Inferior parietal cortex (tissue), 1 donor: Measurements from ENCODE around the gene KLK15.

Source experiments
- DNase-seq: peaks from one replicate; pipeline ENCODE4 v3.0.0-alpha.2; 2016; ENCODE audit errors: extremely low spot score

The KLK15 gene, protein sequence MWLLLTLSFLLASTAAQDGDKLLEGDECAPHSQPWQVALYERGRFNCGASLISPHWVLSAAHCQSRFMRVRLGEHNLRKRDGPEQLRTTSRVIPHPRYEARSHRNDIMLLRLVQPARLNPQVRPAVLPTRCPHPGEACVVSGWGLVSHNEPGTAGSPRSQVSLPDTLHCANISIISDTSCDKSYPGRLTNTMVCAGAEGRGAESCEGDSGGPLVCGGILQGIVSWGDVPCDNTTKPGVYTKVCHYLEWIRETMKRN

GRCh38 chr19:50833117-50833801 lies at the start of gene KLK15:
TSS of gene KLK15 (minus strand) at chr19:50833574. CDS start at chr19:50831492, 2,082 bp downstream.
- DNase-seq = no peak

GRCh38 chr19:50882188-50882587 lies 48.8 kb upstream of the KLK15 start:
- no peak for DNase-seq

- DNase-seq = no peak
Observed at GRCh38 chr19:50880241-50880640, 46.9 kb upstream of the KLK15 start.

GRCh38 chr19:50878851-50879250 lies 45.5 kb upstream of the KLK15 start:
- DNase-seq = no peak

DNA sequence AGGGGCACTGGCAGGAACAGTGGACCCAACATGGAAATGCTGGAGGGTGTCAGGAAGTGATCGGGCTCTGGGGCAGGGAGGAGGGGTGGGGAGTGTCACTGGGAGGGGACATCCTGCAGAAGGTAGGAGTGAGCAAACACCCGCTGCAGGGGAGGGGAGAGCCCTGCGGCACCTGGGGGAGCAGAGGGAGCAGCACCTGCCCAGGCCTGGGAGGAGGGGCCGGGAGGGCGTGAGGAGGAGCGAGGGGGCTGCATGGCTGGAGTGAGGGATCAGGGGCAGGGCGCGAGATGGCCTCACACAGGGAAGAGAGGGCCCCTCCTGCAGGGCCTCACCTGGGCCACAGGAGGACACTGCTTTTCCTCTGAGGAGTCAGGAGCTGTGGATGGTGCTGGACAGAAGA lies 44.0 kb upstream of the KLK15 start:
- DNase-seq = no peak

- DNase-seq = no peak
Observed at GRCh38 chr19:50876456-50876855, 43.1 kb upstream of the KLK15 start.

- no peak for DNase-seq
Observed at GRCh38 chr19:50875795-50876422, 42.5 kb upstream of the KLK15 start.

DNA sequence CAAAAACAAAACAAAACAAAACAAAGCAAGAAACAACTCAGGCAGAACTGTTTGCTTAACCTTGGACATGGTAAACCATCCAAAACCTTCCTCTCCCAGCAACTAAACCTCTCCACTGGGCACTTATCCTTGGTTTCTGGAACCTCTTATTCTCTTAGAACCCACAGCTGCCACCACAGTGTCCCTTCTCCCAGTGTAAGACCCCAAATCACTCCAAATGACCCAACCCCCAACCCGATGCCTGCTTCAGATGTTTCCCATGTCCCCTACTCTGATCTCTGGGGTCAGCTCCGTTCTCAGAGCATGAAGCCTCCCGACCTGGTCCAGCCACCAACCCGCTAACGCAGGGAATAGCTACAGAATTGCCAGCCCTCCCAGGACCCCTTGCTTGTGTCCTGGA lies 40.8 kb upstream of the KLK15 start:
- DNase-seq = no peak

DNA sequence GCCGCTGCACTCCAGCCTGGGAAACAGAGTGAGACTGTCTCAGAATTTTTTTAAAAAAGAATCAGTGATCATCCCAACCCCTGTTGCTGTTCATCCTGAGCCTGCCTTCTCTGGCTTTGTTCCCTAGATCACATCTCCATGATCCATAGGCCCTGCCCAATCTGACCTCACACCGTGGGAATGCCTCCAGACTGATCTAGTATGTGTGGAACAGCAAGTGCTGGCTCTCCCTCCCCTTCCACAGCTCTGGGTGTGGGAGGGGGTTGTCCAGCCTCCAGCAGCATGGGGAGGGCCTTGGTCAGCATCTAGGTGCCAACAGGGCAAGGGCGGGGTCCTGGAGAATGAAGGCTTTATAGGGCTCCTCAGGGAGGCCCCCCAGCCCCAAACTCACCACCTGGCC lies 39.7 kb upstream of the KLK15 start, which contains the start of gene KLK2:
Gene KLK2, plus strand, starts transcription at position 384 of the 400 bp plus-strand sequence. CDS start 35 bp downstream, outside the sequence.
- no peak for DNase-seq

- DNase-seq = peak; percentile 5
Observed at GRCh38 chr19:50870417-50871089, 37.2 kb upstream of the KLK15 start.

- DNase-seq = no peak
Observed at GRCh38 chr19:50869479-50869878, 36.1 kb upstream of the KLK15 start.

- DNase-seq = no peak
Observed at GRCh38 chr19:50861496-50862286, 28.3 kb upstream of the KLK15 start.

GRCh38 chr19:50861010-50861409 lies 27.6 kb upstream of the KLK15 start:
- DNase-seq = no peak

DNA sequence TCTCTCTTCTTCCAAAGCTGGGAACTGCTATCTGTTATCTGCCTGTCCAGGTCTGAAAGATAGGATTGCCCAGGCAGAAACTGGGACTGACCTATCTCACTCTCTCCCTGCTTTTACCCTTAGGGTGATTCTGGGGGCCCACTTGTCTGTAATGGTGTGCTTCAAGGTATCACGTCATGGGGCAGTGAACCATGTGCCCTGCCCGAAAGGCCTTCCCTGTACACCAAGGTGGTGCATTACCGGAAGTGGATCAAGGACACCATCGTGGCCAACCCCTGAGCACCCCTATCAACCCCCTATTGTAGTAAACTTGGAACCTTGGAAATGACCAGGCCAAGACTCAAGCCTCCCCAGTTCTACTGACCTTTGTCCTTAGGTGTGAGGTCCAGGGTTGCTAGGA lies 26.5 kb upstream of the KLK15 start:
- DNase-seq = no peak

GRCh38 chr19:50858886-50859285 lies 25.5 kb upstream of the KLK15 start:
- DNase-seq = no peak

DNA sequence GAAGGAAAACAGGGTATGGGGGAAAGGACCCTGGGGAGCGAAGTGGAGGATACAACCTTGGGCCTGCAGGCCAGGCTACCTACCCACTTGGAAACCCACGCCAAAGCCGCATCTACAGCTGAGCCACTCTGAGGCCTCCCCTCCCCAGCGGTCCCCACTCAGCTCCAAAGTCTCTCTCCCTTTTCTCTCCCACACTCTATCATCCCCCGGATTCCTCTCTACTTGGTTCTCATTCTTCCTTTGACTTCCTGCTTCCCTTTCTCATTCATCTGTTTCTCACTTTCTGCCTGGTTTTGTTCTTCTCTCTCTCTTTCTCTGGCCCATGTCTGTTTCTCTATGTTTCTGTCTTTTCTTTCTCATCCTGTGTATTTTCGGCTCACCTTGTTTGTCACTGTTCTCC lies 24.0 kb upstream of the KLK15 start:
- DNase-seq = no peak

GRCh38 chr19:50854636-50855410 lies 21.4 kb upstream of the KLK15 start, which contains the start of gene KLK3:
TSS of gene KLK3 (plus strand) at chr19:50854915. CDS start at chr19:50854956, 41 bp downstream.
- no peak for DNase-seq

- DNase-seq = no peak
Observed at GRCh38 chr19:50851620-50852019, 18.2 kb upstream of the KLK15 start.

GRCh38 chr19:50850738-50851137 lies 17.4 kb upstream of the KLK15 start:
- DNase-seq = no peak

DNA sequence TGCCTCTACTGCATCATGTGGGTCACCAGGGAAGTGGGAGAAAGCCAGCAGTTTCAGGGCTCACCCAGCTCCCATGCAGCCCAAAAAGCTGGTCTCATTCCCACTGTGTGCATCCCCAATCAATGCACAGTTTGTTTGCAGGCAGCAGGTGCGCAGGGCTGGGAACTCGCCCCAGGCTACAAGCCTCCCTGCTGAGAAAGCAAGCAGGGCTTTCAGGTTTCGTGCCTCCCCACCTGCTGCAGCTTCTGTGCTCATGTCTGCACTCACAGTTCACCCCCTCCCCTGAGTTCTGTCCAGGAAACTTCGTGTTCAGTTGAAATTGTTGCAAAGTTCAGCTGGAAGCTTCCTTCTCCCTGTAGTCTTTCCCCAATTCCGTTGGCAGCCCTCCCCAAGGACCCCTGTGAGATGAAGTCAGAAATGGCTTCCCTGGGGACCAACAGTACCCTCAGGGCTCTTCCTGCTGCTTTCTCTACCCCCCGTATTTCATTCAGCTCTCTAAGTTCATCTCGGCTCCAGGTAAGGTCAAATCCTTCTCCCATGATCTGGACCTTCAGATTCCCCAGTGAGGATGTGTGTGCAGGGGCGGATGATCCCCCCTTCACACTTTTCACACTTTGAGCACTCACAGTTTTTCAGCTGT lies 11.0 kb upstream of the KLK15 start:
- no peak for DNase-seq
